GM18526 (cell line): ENCODE measurements around the gene PTPRCAP.

Experiments
- POLR2A ChIP-seq: IDR thresholded peaks from 3 replicates; pipeline ENCODE4 v1.6.1; 2011; ENCODE audit not compliant: insufficient read length; ENCODE audit errors: extremely low read depth

Gene PTPRCAP

GRCh38 chr11:67435727-67436458 is 1.6 kb downstream of the PTPRCAP start:
- TF ChIP-seq POLR2A = no peak

GRCh38 chr11:67435031-67435726 is 2.3 kb downstream of the PTPRCAP start:
- TF ChIP-seq POLR2A = no peak

- peak; percentile 51 for TF ChIP-seq POLR2A
Observed at GRCh38 chr11:67434395-67434881, 3.0 kb downstream of the PTPRCAP start.

GRCh38 chr11:67433536-67434394 is 3.7 kb downstream of the PTPRCAP start:
- TF ChIP-seq POLR2A = peak; percentile 23

GRCh38 chr11:67432655-67433349 is 4.7 kb downstream of the PTPRCAP start:
- TF ChIP-seq POLR2A = no peak

GRCh38 chr11:67431346-67432249 is 5.9 kb downstream of the PTPRCAP start:
- TF ChIP-seq POLR2A = no peak

GRCh38 chr11:67429722-67430121 is 7.8 kb downstream of the PTPRCAP start:
- TF ChIP-seq POLR2A = no peak

GRCh38 chr11:67429038-67429668 is 8.3 kb downstream of the PTPRCAP start:
- TF ChIP-seq POLR2A = no peak

GRCh38 chr11:67428052-67429001 is 9.2 kb downstream of the PTPRCAP start, which contains the start of gene RPS6KB2:
Gene RPS6KB2, plus strand, starts transcription at chr11:67428494. Its CDS starts 52 bp downstream, at chr11:67428546.
- TF ChIP-seq POLR2A = peak; percentile 88

- no peak for TF ChIP-seq POLR2A
Observed at GRCh38 chr11:67423891-67424613, 13.4 kb downstream of the PTPRCAP start.

GRCh38 chr11:67423466-67423865 is 14.0 kb downstream of the PTPRCAP start:
- TF ChIP-seq POLR2A = no peak

- TF ChIP-seq POLR2A = no peak
Observed at GRCh38 chr11:67422891-67423290, 14.6 kb downstream of the PTPRCAP start.
